Hematopoietic multipotent progenitor cell treated with erythropoietin and hydrocortisone succinate and interleukin-3 and kit ligand, for 6 days (in vitro differentiated cells): ENCODE data around the gene FAM234B.

Source experiments
- DNase-seq: peaks from one replicate; pipeline ENCODE4 v3.0.0-alpha.2; 2015

Gene FAM234B

GRCh38 chr12:13124656-13125505 lies 80.7 kb downstream of the FAM234B start:
- DNase-seq, result no peak

- DNase-seq, result no peak
These were observed 81.8 kb downstream of the FAM234B start for GRCh38 chr12:13125996-13126395.

GRCh38 chr12:13126494-13126893 lies 82.3 kb downstream of the FAM234B start:
- no peak for DNase-seq

GRCh38 chr12:13127444-13127843 lies 83.3 kb downstream of the FAM234B start:
- DNase-seq, result no peak

GRCh38 chr12:13128291-13128965 lies 84.2 kb downstream of the FAM234B start:
- no peak for DNase-seq

- no peak for DNase-seq
These were observed 86.8 kb downstream of the FAM234B start for GRCh38 chr12:13130981-13131380.
